Tibial artery (tissue), 4 donors: ENCODE measurements around the gene VDAC2.

Experiments
- DNase-seq, 2 donors: peaks; one replicate each; pipeline ENCODE4 v3.0.0-alpha.2; 2019
- H3K27ac ChIP-seq, 2 donors: fragments of 200-600 bp; sonication (generic) in 1 of 2; 1 replicate in 1 of 2; 2 replicates in 1 of 2; pipeline ENCODE4 v1.5.1; 2018 to 2019; ENCODE audit warnings: mild to moderate bottlenecking in 1 of 2
- H3K27me3 ChIP-seq, 2 donors: fragments of 200-600 bp; sonication (generic) in 1 of 2; one replicate each; pipeline versions ENCODE4 v1.5.1 to v1.6.0; 2016 to 2019
- H3K36me3 ChIP-seq, 3 donors: fragments of 200-600 bp; sonication (generic) in 2 of 3; one replicate each; pipeline ENCODE4 v1.5.1; 2016 to 2019; ENCODE audit warnings: mild to moderate bottlenecking in 2 of 3
- H3K4me1 ChIP-seq, 4 donors: fragments of 200-600 bp; sonication (generic) in 2 of 4; 1 replicate in 3 of 4; 2 replicates in 1 of 4; pipeline ENCODE4 v1.5.1; 2016 to 2019
- H3K4me3 ChIP-seq, 2 donors: fragments of 200-600 bp; sonication (generic) in 1 of 2; 1 replicate in 1 of 2; 2 replicates in 1 of 2; pipeline ENCODE4 v1.5.1; 2018 to 2019; ENCODE audit warnings: mild to moderate bottlenecking in 2 of 2
- H3K9me3 ChIP-seq, 3 donors: fragments of 200-600 bp; sonication (generic) in 1 of 3; one replicate each; pipeline ENCODE4 v1.5.1; 2016 to 2019
- CTCF ChIP-seq, 2 experiments: fragments of 200-600 bp in 1 of 2; fragments of 450-650 bp in 1 of 2; IDR thresholded peaks; one replicate each; pipeline ENCODE4 v1.5.1; 2017 to 2019; ENCODE audit warnings: antibody characterized with exemption in 2 of 2, mild to moderate bottlenecking in 1 of 2, moderate library complexity in 1 of 2
- intact Hi-C: fragments of 100-400 bp; cut with DNase I; formaldehyde crosslinking; loops from one replicate; pipeline ENCODE4 v1.15.0; 2023; ENCODE audit warnings: low total_unique reads

Gene VDAC2

GRCh38 chr10:75207079-75207856 is 3.3 kb upstream of the VDAC2 start:
- peak in 1 of 2 donors; percentile 15 for DNase-seq
- Histone ChIP-seq H3K27ac (no peak overlapping the region), H3K36me3 (peaks cover 0 to under 1% (median 0%) of the 10 kb centered on the region in 3 donors), H3K4me3 (no peak overlapping the region), H3K9me3 (no peaks in the 10 kb centered on the region), H3K27me3 (no peaks in the 10 kb centered on the region), H3K4me1 (peaks cover 0 to 27% (median 18%) of the 10 kb centered on the region in 4 donors)
- intact Hi-C loops = loop anchor here (10.0 kb wide), 1 partner anchor 92 kb away; the partner anchor contains the start of gene SAMD8
- no peak for TF ChIP-seq CTCF (IDR thresholded peaks at IDR 0.05)

GRCh38 chr10:75207857-75208144 is 2.8 kb upstream of the VDAC2 start:
- no peak for TF ChIP-seq CTCF (IDR thresholded peaks at IDR 0.05)
- no peaks in the 10 kb centered on the region for H3K9me3 ChIP-seq
- intact Hi-C loops = loop anchor here (10.0 kb wide), 1 partner anchor 93 kb away; the partner anchor contains the start of gene SAMD8
- H3K4me1 ChIP-seq = peaks cover 0 to 27% (median 18%) of the 10 kb centered on the region in 4 donors
- peaks cover 0 to 6% (median 2%) of the 10 kb centered on the region in 3 donors for H3K36me3 ChIP-seq
- no peak overlapping the region for H3K27ac ChIP-seq
- H3K4me3 ChIP-seq = no peak overlapping the region
- no peaks in the 10 kb centered on the region for H3K27me3 ChIP-seq
- DNase-seq = no peak

GRCh38 chr10:75208181-75208580 is 2.4 kb upstream of the VDAC2 start:
- TF ChIP-seq CTCF (IDR thresholded peaks at IDR 0.05) = no peak
- H3K4me3 ChIP-seq = no peak overlapping the region
- H3K9me3 ChIP-seq = no peaks in the 10 kb centered on the region
- intact Hi-C loops = loop anchor here (10.0 kb wide), 1 partner anchor 93 kb away; the partner anchor contains the start of gene SAMD8
- H3K4me1 ChIP-seq = peaks cover 0 to 27% (median 18%) of the 10 kb centered on the region in 4 donors
- DNase-seq = no peak
- H3K27ac ChIP-seq = peak overlapping the region in 1 of 2 donors; percentile 99
- no peaks in the 10 kb centered on the region for H3K27me3 ChIP-seq
- peaks cover 0 to 10% (median 6%) of the 10 kb centered on the region in 3 donors for H3K36me3 ChIP-seq

GRCh38 chr10:75209086-75209920 is 1.3 kb upstream of the VDAC2 start:
- DNase-seq = peak in 1 of 2 donors; percentile 67
- Histone ChIP-seq H3K27ac (peak overlapping the region; percentile 99), H3K9me3 (no peaks in the 10 kb centered on the region), H3K4me3 (peak overlapping the region; percentile 62 to 97), H3K36me3 (peaks cover 7 to 17% (median 15%) of the 10 kb centered on the region in 3 donors), H3K4me1 (peaks cover 0 to 36% (median 19%) of the 10 kb centered on the region in 4 donors), H3K27me3 (no peaks in the 10 kb centered on the region)
- intact Hi-C loops = loop anchor here (10.0 kb wide), 1 partner anchor 95 kb away; the partner anchor contains the start of gene SAMD8
- TF ChIP-seq CTCF (IDR thresholded peaks at IDR 0.05) = no peak

GRCh38 chr10:75209921-75210281 is 695 bp upstream of the VDAC2 start:
- H3K27me3 ChIP-seq = no peaks in the 10 kb centered on the region

More at GRCh38 chr10:75209921-75210281, 695 bp upstream of the VDAC2 start:
- Histone ChIP-seq H3K4me3 (peak overlapping the region; percentile 62 to 97), H3K36me3 (peaks cover 13 to 23% (median 21%) of the 10 kb centered on the region in 3 donors), H3K4me1 (peaks cover 0 to 42% (median 22%) of the 10 kb centered on the region in 4 donors), H3K27ac (peak overlapping the region; percentile 99), H3K9me3 (no peaks in the 10 kb centered on the region)
- TF ChIP-seq CTCF (IDR thresholded peaks at IDR 0.05) = no peak
- peak; percentile 84 to 93 for DNase-seq
- intact Hi-C loops = loop anchor here (10.0 kb wide), 1 partner anchor 95 kb away; the partner anchor contains the start of gene SAMD8
